ENCODE results near the gene TCF4.

TCF4 gene

DNA sequence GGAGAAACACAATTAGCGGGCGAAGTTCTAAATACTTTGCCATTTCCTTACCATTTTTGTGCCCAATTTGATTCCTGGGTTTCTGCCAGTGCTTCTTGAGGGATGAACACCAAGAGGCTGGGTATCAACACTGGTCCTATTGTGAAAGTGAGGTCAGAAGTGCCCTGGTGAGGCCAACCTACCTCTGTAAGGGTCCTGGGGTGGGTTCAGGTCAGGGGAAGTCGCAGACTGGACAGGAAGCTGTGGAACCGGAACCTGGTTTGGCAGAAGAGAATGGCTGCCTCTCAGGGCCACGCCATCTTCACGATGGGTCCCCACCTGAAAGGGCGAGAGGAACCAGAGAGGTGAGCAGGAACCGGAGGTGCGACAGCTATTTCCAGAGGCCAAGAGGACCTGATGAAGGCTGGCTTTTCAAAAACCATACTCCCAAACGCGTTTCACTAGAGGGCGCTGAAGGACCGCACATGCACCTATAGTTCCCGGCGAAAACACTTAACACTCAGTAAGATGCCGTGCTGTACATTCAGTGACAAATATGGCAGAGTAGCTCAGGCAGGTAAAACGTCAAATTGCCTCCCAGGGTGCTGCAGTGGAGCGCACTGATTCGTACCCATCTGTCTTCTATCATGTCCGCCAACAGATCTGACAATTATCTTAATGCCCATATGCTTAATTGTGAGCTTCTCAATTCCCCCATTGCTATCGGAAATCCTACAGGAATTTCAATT lies 353.5 kb downstream of the TCF4 start:
- TF ChIP-seq, protein P1, sequence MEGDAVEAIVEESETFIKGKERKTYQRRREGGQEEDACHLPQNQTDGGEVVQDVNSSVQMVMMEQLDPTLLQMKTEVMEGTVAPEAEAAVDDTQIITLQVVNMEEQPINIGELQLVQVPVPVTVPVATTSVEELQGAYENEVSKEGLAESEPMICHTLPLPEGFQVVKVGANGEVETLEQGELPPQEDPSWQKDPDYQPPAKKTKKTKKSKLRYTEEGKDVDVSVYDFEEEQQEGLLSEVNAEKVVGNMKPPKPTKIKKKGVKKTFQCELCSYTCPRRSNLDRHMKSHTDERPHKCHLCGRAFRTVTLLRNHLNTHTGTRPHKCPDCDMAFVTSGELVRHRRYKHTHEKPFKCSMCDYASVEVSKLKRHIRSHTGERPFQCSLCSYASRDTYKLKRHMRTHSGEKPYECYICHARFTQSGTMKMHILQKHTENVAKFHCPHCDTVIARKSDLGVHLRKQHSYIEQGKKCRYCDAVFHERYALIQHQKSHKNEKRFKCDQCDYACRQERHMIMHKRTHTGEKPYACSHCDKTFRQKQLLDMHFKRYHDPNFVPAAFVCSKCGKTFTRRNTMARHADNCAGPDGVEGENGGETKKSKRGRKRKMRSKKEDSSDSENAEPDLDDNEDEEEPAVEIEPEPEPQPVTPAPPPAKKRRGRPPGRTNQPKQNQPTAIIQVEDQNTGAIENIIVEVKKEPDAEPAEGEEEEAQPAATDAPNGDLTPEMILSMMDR (IDR thresholded peaks at IDR 0.05; ENCODE audit: control insufficient read depth, extremely low read depth, insufficient read depth), result peak; percentile 92
- peak; percentile 58 for DNase-seq (ENCODE audit: low read depth)
- H3K4me3 ChIP-seq (ENCODE audit: low read depth, low read length), result peak overlapping the region; percentile 26

DNA sequence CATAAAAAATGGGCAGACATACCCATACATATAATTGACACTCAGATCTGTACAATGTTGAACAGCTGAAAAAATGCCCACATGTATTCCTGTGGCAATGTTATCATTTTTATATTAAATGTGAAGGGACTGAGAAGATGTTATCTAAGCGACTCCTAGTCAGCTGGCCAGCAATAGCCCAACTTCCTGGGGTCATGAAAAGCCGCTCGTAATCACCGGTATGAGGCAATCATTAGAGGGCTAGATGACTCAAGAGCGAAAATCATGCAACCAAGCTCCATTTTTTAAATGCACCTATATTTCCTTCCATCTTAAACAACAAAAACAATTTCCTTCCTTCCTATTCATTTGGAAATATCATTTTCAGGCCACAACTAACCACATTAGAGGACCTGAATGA lies 354.1 kb downstream of the TCF4 start:
- DNase-seq (ENCODE audit: low read depth), result no peak
- TF ChIP-seq, protein P1 (IDR thresholded peaks at IDR 0.05; ENCODE audit: control insufficient read depth, extremely low read depth, insufficient read depth), result no peak
- H3K4me3 ChIP-seq (ENCODE audit: low read depth, low read length), result no peak overlapping the region

DNA sequence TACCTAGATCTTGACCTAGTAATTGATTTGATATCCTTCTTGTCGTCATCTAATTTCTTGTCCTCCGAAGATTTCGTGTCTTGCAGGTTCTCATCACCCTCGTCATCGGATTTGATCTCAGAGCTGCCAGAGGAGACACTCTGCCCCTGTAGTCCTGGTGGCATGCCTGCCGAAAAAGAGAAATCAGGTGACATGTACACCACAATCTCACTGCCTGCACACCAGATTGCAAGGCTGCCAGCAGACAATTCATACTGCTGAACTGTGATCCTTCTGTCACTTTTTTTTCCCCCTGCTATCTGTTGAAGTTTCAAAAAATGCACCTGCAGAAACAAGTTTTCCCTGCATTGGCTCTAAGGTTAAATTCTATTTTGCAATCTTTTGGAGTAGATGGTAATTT lies 355.5 kb downstream of the TCF4 start:
- TF ChIP-seq, protein P1 (IDR thresholded peaks at IDR 0.05; ENCODE audit: control insufficient read depth, extremely low read depth, insufficient read depth), result no peak
- DNase-seq (ENCODE audit: low read depth), result no peak
- H3K4me3 ChIP-seq (ENCODE audit: low read depth, low read length), result no peak overlapping the region

DNA sequence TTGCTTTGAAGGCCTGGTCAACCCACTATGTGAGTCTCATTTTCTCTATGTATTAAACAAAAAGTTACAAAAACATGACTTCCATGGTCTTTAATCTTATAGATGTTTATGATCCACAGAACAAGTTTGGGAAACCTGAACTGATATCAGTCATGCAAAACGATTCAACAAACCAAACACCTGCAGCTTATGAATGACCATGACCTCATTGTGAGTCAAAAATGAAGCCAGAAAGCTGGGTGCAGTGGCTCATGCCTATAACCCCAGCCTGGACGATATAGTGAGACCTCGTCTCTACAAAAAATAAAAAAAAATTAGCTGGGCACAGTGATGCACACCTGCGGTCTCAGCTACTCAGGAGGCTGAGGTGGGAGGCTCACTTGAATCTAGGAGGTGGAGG lies 358.3 kb downstream of the TCF4 start:
- H3K4me3 ChIP-seq (ENCODE audit: low read depth, low read length), result no peak overlapping the region
- TF ChIP-seq, protein P1 (IDR thresholded peaks at IDR 0.05; ENCODE audit: control insufficient read depth, extremely low read depth, insufficient read depth), result no peak
- no peak for DNase-seq (ENCODE audit: low read depth)

DNA sequence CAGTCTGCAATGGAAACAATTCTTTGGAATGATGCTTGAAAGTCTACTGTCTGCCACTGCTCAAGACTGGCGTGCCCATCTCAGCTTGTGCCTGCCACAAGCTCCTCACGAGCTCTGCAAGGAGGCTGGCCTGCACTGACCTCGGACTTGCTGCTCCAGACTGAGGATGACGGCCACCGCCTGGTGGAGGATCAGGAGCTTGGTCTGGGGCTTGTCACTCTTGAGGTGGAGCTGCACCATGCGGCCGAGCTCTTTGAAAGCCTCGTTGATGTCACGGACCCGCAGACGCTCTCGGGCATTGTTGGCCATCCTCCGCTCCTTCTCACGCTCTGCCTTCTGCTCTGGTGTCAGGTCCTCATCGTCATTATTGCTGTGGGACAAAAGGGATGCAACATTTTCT lies 359.3 kb downstream of the TCF4 start:
- H3K4me3 ChIP-seq (ENCODE audit: low read depth, low read length), result no peak overlapping the region
- TF ChIP-seq, protein P1 (IDR thresholded peaks at IDR 0.05; ENCODE audit: control insufficient read depth, extremely low read depth, insufficient read depth), result no peak
- no peak for DNase-seq (ENCODE audit: low read depth)

DNA sequence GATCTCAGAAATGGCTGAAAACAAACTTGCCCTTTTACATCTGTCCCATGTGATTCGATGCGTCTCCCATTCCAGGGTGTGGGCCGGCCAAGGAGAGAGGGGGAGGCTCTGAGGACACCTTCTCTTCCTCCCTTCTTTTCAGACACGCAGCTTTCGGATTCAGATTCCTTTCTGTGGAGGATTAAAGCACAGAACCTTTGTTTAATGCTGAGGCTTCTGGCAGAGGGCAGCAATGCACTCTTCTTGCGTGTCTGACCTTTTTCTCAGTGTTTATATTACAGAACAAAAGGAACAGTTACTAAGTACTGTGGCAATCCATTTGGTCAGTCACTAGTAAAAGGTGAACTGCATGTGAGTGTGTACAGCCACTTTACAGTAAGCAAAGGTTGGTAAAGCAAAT lies 359.8 kb downstream of the TCF4 start:
- no peak overlapping the region for H3K4me3 ChIP-seq (ENCODE audit: low read depth, low read length)
- DNase-seq (ENCODE audit: low read depth), result no peak
- TF ChIP-seq, protein P1 (IDR thresholded peaks at IDR 0.05; ENCODE audit: control insufficient read depth, extremely low read depth, insufficient read depth), result no peak

DNA sequence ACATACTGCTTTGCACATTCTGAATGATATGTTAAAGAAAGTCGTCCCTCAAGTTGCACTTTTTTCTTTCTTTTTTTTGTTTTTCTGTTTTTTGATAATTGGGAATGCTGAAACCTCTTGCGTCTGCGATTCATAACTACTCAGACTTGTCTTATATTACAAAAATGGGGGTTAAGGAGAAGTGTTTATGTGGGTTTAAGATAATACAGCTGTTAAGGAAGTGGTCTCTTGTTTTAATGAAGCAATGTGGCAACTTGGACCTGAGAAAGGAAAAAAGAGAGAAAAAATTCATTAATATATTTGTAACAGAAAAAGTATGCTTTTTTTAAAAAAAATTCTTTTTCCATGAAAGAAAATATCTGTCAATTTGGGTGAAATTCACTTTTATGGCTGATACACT lies 360.2 kb downstream of the TCF4 start:
- DNase-seq (ENCODE audit: low read depth), result no peak
- TF ChIP-seq, protein P1 (IDR thresholded peaks at IDR 0.05; ENCODE audit: control insufficient read depth, extremely low read depth, insufficient read depth), result no peak
- no peak overlapping the region for H3K4me3 ChIP-seq (ENCODE audit: low read depth, low read length)
